GM18511 (cell line): Measurements from ENCODE around the gene SLC4A8.

ENCODE experiments used
- ATAC-seq: cut with Tn5 transposase; IDR thresholded peaks from one replicate; pipeline ENCODE4 v1.9.1; 2021; ENCODE audit warnings: mild to moderate bottlenecking, moderate library complexity; ENCODE audit not compliant: unreplicated experiment

Gene SLC4A8

DNA sequence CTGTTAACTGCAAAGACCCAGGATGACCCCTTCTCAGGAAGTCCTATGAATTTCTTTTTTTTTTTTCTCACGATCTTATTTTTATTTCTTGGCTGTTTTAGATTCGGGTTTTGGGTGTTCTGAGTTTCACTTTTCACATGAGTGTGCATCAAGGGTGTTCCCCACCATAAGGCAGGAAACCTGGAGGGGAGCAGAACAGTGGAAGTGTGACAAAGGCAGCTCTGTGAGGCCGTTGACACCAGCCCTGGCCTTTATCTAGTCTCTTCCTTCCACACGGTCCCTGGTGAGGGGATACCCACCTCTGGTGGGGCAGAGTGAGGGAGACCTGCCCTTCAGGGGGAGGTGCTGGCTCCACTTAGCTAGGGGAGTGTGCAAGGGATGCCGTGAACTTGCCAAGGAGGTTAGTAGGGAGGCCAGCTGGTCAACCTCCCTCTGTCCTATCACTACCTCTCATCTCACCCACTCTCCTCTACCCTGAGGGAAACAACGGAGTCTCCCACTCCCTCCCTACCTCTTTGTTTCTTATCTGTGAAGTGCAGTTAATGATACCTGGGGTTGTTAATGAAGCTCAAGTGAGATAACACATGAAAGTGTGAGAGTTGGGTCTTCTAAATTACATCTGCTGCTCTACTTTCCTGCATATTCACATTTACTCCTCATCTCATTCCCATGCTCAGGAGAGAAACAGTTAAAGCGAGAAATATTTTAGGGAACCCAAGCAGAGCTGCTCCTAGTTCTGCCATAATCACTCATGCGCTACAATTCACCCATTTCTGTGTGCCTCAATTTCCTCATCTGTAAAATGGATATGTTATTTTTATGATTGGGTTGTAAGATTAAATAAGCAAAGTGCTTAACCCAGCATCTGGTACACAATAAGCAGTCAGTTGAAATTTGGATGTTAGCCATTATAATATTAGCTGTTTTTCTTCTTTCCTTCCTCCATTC, 29.1 kb upstream of the SLC4A8 start:
- ATAC-seq: peak; percentile 59

DNA sequence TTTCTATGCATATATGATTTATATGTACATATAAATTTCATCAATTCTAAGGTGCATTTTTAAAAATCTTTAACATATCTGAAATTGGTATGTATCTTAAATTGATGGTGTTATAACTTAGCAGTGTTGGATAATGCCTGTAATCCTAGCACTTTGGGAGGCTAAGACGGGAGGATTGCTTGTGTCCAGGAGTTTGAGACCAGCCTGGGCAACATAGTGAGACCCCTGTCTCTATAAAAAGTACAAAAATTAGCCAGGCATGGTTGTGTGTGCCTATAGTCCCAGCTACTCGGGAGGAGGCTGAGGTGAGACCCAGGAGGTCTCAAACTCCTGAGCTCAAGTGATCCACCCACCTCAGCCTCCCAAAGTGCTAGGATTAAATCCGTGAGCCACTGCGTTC, 27.0 kb upstream of the SLC4A8 start:
- no peak for ATAC-seq

DNA sequence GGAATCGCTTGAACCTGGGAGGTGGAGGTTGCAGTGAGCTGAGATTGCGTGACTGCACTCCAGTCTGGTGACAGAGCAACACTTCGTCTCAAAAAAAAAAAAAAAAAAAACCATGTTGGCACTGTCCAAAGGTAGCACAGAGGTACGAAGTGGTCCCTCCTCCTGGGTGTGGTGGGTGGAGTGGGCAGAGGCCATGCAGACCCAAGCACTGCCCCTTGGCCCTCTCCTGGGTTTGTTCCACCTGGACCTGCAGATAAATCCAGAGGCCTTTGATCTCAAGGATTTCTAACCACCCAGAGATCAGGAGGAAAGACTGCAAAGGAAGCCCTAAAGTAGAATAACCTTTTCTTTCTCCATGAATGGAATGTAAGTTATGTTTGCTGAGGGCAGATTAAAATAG, 24.7 kb upstream of the SLC4A8 start:
- no peak for ATAC-seq

DNA sequence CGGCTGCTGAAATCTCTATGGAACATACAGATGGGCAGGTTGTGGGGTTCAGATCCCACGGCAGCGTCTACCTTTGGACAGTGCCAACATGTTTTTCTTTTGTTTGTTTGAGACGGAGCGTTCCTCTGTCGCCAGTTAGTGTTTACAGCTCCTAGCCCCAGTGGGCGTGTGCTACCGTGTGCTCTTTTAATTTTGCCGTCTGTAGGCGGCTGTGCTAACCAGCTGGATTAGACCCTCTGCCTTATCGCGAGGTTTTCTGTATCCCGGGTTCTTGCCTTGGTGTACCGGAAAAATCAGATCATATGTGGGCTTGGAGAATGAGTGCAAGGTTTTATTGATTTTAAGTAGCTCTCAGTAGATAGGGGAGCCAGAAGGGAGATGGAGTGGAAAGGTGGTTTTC, 23.6 kb upstream of the SLC4A8 start:
- ATAC-seq: no peak

DNA sequence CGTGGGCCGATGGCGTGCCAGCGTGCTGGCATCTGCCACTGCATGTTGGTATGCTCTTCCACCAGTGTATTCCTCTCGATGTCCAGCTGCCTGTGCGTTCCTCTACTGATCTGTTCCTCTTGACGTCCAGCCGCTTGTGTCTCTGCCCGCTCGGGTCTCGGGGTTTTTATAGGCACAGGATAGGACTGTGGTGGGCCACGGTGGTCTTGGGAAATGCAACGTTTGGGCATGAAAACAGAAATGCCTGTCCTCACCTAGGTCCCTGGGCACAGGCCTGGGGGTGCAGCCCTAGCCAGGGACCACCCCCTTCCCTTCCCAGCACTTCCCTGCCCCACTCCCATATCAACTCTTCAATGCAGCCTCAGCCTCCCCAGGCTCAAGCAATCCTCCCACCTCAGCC, 23.1 kb upstream of the SLC4A8 start:
- ATAC-seq: no peak

DNA sequence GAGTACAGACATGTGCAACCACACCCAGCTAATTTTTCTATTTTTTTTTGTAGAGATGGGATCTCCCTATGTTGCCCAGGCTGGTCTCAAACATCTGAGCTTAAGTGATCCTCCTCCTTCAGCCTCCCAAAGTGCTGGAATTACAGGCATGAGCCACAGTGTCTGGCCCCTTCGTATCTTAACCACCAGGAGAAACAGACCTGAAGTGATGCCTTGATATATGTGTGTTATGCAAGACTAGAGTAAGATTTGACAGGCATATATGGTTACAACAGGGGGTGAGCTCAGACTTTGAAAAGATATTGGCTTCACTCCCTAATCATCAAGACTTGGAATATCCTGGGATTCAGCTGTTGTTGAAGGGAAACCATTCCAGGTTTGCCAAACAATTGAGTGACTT, 22.7 kb upstream of the SLC4A8 start:
- no peak for ATAC-seq

DNA sequence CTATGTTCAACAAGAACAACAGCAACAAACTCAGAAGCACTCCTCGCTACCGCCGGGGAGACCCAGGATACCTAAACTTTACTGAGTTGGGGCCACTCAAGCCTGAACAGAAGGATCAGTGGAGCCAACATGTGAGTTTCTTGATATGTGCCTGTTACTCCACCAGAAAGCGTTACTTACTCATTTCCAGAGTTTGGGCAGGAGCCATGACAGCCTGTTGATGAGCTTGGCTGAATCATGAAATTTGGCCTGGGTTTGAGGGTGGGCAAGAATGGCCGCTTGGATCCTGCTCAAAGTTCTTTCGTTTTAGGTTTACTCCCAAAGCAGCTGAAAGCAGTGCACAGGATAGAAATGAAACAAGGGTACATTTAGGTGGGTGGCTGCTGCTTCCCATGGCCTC, 21.5 kb upstream of the SLC4A8 start:
- no peak for ATAC-seq

DNA sequence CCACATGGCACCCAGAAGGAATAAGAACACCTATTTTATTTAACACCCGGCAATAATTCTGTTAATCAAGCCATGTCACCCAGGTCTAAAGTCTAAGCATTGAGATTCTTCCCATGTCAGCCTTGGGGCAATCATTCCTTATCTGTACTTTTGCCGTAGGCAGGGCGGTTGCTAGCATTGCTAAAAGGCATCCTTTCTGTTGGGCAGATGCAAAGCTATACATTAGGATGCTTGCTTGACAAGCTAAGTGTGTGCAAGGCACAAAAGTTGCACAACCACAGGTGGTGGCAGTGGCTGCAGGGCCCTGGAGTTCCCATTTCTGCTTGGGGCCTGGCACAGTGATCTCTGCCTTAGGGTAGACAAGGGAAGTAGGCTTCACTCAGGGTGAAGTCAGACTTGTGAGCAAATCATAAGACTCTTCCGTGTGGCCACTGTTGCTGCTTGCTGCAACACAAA, 20.9 kb upstream of the SLC4A8 start:
- no peak for ATAC-seq

DNA sequence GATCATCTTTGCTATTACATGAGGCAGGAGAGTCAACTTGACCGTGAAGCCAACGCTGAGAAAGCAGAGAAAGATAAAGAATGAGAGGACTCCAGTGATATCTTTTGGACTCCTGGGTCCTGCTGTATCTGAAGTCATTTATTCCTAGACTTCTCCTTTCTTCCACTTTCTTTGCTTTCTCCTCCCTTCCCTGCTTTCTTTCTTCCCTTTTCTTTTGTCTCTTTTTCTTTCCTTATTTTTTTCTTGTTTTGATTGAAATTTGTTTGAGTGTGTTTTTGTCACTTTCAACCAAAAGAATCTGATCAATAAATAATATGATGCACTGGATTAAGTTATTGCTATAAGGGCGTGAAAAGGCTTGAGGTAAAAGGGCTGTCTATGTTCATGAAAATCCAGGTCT, 20.0 kb upstream of the SLC4A8 start:
- no peak for ATAC-seq

DNA sequence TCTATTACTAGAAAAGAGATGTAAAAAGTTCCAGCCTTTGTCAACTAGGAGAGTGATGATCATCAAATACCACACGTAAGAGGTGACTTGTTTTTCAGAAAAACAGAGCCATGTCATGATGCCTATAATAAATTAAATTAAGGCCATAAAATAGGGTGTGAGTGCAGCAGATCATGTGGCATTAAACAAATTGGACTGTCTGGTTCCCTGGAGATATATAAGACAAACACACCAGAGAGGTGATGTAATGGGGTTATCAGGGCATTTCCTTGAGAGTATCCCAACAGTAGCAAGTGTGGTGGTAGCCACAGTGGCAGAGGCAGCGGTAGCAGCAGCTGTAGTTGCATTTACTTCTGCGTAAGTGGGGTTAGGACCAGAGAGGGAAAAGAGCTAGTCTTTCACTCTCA, 18.8 kb upstream of the SLC4A8 start:
- ATAC-seq: no peak

DNA sequence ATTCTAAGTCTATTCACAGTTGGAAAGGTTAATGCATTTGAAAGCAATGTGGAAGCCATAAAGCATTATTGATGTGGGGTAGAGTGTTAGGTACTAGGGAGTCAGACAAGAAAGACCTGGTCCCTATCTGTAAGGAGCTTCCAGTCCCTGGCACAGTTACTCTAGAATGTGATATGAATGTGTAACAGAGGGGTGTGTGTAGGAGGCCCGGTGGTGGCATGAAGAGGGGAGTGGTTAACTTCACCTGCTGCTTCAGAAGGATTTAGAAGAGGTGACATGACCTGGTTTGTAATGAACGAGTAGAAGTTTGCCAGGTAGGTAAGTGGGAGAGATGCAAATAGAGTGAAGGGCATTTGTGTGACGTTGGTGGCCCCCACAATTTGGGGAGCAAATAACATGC, 18.3 kb upstream of the SLC4A8 start:
- ATAC-seq: no peak

DNA sequence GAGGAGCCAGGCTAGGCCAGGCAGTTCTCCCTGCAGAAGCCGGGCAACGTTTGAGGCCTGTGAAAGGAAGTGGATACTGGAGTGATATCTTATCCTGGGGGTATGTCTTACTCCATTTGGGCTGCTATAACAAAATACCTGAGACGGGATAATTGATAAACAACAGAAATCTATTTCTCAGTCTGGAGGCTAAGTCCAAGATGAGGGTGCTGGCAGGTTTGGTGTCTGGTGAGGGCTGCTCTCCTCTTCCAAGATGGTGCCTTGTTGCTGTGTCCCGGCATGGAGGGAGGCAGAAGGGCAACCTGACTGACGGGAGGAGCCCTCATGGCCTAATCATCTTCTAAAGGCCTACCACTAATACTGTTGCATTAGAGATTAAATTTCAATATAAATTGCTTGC, 17.8 kb upstream of the SLC4A8 start:
- no peak for ATAC-seq

DNA sequence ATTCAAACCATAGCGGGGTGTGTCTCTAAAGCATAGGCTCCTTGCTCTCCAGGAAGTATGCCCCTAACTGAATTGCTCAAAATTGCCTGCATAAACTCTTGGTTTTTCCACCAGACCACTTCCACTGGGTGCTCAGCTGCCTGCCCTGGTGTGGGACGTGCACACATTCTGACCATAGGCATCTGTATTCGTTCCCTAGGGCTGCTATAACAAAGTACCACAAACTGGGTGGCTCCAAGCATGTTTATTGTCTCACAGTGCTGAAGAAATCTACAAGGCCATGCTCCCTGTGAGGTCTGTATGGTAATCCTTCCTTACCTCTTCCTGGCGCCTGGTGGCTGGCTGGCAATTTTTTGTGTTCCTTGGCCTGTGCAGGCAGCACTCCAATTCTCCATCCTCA, 17.0 kb upstream of the SLC4A8 start:
- no peak for ATAC-seq

DNA sequence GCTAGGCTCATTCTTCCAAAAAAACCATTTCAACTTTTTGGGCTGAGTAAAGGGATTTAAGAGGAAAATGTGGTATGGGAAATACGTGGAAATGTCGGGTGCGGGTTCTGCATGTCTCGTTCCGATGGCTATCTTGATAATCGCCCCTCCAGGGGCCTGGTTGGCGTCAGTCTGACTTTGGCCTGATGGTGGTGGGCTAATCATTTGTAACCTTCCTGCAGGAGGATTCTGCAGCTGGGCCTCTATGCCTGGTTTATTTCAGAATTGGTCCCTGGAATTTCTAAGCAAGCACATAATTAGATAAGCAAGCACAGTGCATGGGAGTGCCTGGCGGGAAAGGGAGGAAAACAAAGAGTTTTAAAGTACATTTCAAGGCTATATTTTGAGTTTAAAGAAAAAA, 14.8 kb upstream of the SLC4A8 start:
- no peak for ATAC-seq

DNA sequence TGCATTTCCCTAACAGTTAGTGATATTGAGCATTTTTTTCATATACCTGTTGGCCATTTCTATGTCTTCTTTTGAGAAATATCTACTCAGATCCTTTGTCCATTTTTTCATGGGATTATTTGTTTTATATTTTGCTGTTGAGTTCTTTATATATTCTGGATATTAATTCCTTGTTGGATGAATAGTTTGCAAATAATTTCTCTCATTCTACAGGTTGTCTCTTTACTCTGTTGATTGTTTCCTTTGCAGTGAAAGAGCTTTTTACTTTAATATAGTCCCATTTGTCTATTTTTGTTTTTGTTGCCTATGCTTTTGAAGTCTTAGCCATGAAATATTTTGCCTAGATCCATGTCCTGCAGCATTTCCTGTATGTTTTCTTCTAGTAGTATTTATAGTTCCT, 11.5 kb upstream of the SLC4A8 start:
- no peak for ATAC-seq

DNA sequence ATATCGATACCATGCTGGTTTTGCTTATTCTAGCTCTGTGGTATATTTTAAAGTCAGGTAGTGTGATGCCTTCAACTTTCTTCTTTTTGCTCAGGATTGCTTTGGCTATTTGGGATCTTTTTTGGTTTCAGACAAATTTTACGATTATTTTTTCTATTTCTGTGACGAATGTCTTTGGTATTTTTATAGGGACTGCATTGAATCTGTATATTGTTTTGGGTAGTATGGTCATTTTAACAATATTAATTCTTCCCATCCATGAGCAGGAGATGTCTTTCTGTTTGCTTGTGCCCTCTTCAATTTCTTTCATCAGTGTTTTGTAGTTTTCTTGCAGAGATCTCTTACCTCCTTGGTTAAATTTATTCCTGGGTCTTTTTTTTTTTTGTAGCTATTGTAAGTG, 10.8 kb upstream of the SLC4A8 start:
- no peak for ATAC-seq

DNA sequence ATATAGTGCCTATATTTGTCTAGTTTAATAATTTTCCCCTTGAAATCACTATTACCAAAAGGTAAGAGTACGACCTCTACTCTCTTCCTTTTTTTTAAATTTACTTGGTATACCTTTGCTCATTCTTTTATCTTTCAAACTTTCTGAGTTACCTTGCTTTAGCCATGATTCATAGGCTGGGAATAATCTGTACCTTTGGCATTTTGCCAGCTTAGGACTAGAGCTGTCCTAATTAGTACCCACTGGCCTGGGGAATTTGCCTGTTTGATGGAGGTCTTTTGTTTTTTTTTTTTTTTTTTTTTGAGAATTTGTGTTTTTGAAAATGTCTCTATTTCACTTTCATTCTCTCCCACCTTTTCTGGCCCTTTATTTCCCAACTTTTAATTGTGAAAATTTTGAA, 8.7 kb upstream of the SLC4A8 start:
- ATAC-seq: no peak

DNA sequence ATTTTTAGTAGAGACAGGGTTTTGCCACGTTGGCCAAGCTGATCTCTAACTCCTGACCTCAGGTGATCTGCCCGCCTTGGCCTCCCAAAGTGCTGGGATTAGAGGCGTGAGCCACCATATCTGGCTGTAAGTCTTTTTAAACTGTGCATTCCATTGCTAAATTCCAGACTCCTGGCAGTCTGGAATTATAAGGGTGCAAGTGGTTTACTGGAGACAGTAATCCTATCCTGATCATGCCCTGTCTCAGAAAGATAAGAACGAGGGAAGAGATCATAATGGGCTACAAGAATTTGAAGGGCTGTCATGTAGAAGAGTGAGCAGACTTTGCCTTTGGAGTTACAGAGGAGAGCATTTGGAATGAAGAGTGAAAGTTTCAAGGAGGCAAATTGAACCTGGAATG, 6.8 kb upstream of the SLC4A8 start:
- ATAC-seq: no peak

DNA sequence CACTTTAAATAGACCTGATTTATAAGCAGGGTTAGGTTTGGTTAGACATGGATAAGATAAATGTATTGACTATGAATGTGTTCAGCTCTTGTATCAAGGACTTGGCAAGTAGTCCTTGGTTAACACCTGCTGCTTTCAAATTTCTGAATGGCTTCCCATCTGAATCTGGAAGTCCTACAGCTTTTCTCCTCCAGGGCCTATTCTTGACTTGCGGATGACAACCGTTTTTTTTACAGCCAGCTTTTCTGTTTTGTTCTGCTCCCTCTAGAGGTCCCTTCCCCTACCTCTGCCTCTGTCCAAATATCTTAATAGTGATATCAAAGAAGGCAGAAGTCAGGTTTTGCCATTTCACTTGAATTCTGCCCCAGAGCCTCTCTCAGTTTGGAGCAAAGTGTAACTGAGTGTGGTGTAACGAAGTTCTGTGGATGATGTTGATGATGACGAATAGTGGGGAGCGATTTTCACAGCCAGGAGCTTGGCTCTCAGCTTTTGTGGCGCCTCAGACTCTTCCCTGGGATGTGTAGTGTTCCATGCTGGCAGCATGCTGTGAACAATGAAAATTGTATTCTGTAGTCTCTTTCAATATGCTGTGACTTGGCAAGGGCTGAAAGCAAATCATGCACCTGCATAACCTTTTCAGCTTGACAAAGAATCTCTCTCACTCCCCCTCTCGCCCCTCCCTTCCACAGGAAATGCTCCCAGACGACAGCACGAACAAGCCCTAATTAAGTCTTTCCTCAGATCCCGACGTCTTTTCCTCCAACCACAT, 5.0 kb upstream of the SLC4A8 start:
- no peak for ATAC-seq

DNA sequence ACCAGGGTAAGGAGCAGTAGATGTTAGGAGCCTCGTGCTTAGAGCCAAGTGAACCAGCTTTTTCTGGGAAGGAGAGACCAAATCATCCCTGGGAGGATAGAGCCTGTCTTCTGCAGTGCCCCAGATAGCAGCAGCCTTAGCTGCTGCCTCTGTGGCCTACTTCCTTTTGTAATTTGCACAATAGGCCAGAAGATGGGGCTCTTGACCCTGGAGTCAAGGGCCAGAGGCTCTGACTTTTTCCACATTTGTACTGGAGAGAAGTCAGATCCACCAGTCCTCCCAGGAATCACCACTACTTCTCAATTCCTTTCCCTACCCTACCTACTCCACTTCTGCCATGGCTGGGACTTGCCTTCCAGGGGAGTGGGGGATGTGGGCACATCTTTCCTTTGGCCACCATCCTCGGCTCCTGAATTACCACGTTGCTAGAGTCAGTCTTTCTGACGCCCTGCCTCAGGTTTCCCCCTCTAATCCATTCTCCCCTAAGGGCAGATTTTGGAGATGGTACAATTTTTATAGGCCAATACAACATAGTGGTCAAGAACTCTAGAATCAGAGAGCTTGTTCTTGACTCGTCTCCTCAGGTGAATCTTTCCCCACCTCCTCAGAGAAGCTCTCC, 3.3 kb upstream of the SLC4A8 start:
- ATAC-seq: no peak

DNA sequence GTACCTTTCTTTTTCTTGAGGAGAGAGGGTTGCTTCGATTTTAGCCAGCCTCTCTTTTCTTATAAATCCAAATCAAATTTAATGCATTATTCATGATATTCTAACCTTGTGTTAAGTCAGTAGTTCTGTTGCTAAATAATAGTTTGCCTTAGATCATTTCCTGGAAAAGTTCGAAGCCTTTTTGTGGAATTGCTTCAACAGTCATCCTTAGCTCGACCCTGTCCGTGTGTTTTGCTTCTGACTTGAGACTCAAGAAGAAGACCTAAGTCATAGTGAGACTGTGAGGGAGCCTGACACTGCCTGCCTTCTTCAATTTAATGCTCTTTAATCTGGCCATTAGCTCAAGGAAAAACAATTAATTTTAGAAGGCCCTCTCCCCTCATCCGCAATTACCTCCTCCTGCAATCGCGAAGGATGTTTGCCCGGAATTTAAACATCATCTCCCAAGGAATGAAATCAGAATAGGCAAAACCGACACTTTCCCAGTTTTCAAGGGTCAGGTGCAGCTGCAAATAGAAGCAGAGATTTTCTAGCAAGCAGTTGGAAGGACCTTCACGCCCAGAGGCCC, 453 bp upstream of the SLC4A8 start:
- ATAC-seq: no peak
